K562 (cell line): ENCODE measurements around the gene ATP13A2. TPM values are rescaled to one million over a fixed set of nuclear protein-coding genes. Genes with fewer than 3 reads are reported as not detected.
A peak's percentile ranks its signal among the peaks of the same experiment; 100 is the strongest.

ENCODE experiments used
- ATF2 ChIP-seq: sonication (generic); formaldehyde crosslinking; IDR thresholded peaks from 2 replicates; pipeline ENCODE4 v1.8.1; 2022; ENCODE audit warnings: missing genetic modification reagents
- CREB3 ChIP-seq: fragments of 450-650 bp; conservative IDR thresholded peaks from 2 replicates; pipeline ENCODE4 v1.6.1; 2016; ENCODE audit warnings: missing genetic modification characterization, low read depth, mild to moderate bottlenecking, missing compliant biosample characterization, moderate library complexity
- CREM ChIP-seq: IDR thresholded peaks from 2 replicates; pipeline ENCODE4 v1.6.1; 2014; ENCODE audit warnings: antibody characterized with exemption, low read depth
- ETS1 ChIP-seq: conservative IDR thresholded peaks from 2 replicates; pipeline ENCODE4 v1.6.1; 2011; ENCODE audit warnings: low read depth, mild to moderate bottlenecking, low read length; ENCODE audit not compliant: control insufficient read depth
- EWSR1 ChIP-seq: fragments of 450-650 bp; IDR thresholded peaks from 2 replicates; pipeline ENCODE4 v1.6.1; 2018; ENCODE audit warnings: borderline replicate concordance, mild to moderate bottlenecking, low read depth, moderate library complexity; ENCODE audit not compliant: partially characterized antibody
- GABPA ChIP-seq: fragments of 200-800 bp; sonication (Bioruptor generic); conservative IDR thresholded peaks from 2 replicates; pipeline ENCODE4 v1.6.1; 2016; ENCODE audit warnings: low read depth, missing genetic modification characterization, missing compliant biosample characterization
- HNRNPUL1 ChIP-seq: fragments of 200-400 bp; formaldehyde crosslinking; IDR thresholded peaks from 2 replicates; pipeline ENCODE4 v1.6.1; 2017; ENCODE audit warnings: low read length
- KDM2B ChIP-seq: fragments of 250-450 bp; sonication (Bioruptor Pico); IDR thresholded peaks from 2 replicates; pipeline ENCODE4 v1.8.0; 2021; ENCODE audit warnings: mild to moderate bottlenecking, moderate library complexity
- MLLT1 ChIP-seq, 2 experiments: fragments of 450-650 bp; IDR thresholded peaks; 2 replicates each; pipeline ENCODE4 v1.6.1; 2016
- PHF20 ChIP-seq: fragments of 450-650 bp; IDR thresholded peaks from 2 replicates; pipeline ENCODE4 v1.6.1; 2018; ENCODE audit not compliant: partially characterized antibody
- RREB1 ChIP-seq: fragments of 250-450 bp; sonication (Bioruptor Pico); IDR thresholded peaks from 2 replicates; pipeline ENCODE4 v1.4.0; 2020
- VEZF1 ChIP-seq: fragments of 200-800 bp; sonication (Bioruptor generic); IDR thresholded peaks from 2 replicates; pipeline ENCODE4 v1.6.1; 2017; ENCODE audit warnings: missing genetic modification characterization, missing compliant biosample characterization
- ZNF384 ChIP-seq: IDR thresholded peaks from 2 replicates; pipeline ENCODE4 v1.6.1; 2012; ENCODE audit warnings: low read depth, low read length, improper control_type of control experiment
- polyA plus RNA-seq, 8 experiments: library from polyadenylated mRNA; depleted of rRNA in 4 of 8; stranded (reverse) in 5 of 8; unstranded in 3 of 8; fragments of >200 nt; fragmentation: Nextera tagmentation in 2 of 8; fragmentation: Illumina TruSeq in 1 of 8; extraction: Ambion mirVana in 2 of 8; extraction: Trizol in 1 of 8; gene quantifications; 2 replicates each; pipeline versions ENCODE4 v1.2.1 to v1.2.3, GENCODE V29; 2011 to 2014; ENCODE audit warnings: inconsistent platforms in 1 of 8, missing spikeins in 1 of 8
- total RNA-seq, 7 experiments: library from RNA; depleted of rRNA in 6 of 7; stranded (reverse); fragments of >200 nt in 6 of 7; fragmentation: Illumina TruSeq in 2 of 7; extraction: Trizol in 2 of 7; gene quantifications; 2 replicates each; pipeline versions ENCODE4 v1.2.1 to v1.2.3, GENCODE V29; 2011 to 2021; ENCODE audit warnings: low replicate concordance in 1 of 7

The ATP13A2 gene
- total and polyA plus RNA-seq, 9 of the 15 experiments (the other 6 are each of a cell fraction or from before 2014, with no cell fraction given), result 0.36 to 56.3 (median 16.3) TPM

- no peak for TF ChIP-seq CREB3 (tag)
- no peak for TF ChIP-seq VEZF1 (CRISPR knock-in tag)
- no peak; the same call in 1 of the 2 replicates for TF ChIP-seq ETS1
- no peak for TF ChIP-seq HNRNPUL1
- TF ChIP-seq ZNF384, result 0 out of 2 replicates have a peak, but pooled peaks have one; percentile 29
- 0 out of 4 replicates have a peak, but pooled peaks of 1 of the 2 experiments have one; percentile 18 for TF ChIP-seq MLLT1 (IDR thresholded peaks at IDR 0.05)
- no peak for TF ChIP-seq RREB1 (CRISPR knock-in tag)
- TF ChIP-seq GABPA, result peak; percentile 52
- TF ChIP-seq EWSR1, result no peak
- TF ChIP-seq ATF2 (CRISPR knock-in tag), result no peak
- TF ChIP-seq KDM2B (CRISPR knock-in tag), result no peak
- TF ChIP-seq CREM, result peak; percentile 71
- no peak for TF ChIP-seq PHF20
These were observed 51.0 kb downstream of the ATP13A2 start (continued) for GRCh38 chr1:16960560-16961296.
